Measurements from ENCODE around the gene ACIN1.

GRCh38 chr14:23128969-23129758 lies 34.2 kb upstream of the ACIN1 start:
- TF ChIP-seq POLR2AphosphoS5 (IDR thresholded peaks at IDR 0.05; ENCODE audit: low read depth, low read length) (no peak), TAF1 (IDR thresholded peaks at IDR 0.05; ENCODE audit: borderline replicate concordance, low read depth, low read length) (no peak), POLR2A (IDR thresholded peaks at IDR 0.05; ENCODE audit: low read depth, low read length) (no peak)

All from GM12892 (cell line).